CMK (cell line): ENCODE results near the gene ADAMTSL1.

Experiments used
- DNase-seq: peaks from one replicate; pipeline ENCODE4 v3.0.0-alpha.2; 2010; ENCODE audit warnings: low read depth

The ADAMTSL1 gene

DNA sequence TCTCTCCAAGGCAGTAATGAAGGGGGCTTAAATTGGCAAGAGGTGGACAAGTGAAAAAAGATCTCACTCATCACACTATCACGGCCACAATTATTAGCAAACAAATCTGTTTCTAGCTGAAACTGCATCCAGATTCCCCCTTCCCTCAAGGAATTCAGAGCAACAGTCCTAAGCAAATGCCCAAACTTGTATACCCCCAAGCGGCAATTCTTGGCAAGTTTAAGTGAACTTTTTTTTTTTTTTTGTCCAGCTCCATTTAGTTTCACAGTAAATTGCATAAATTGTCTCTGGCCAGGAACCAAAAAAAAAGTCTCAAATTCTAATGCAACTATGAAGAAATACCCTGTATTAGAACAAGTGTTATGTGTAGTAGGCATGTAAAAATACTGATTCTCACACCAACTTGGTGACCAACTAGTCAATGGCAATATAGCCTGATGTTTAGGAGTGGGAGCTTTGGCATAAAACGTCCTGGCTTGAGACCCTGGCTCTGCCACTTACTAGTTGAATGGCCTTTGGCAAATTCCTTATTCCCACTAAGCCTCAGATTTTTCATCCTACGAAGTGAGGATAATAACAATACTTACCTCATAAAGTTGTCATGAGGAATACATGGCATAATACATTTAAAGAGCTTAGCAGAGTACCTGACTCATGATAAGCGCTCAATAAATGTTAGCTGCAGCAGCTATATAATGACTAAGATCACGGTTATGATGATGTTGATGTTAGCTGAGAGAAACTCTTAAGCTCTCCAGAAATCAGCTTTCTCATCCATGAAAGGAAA lies 193.2 kb downstream of the ADAMTSL1 start:
- no peak for DNase-seq

DNA sequence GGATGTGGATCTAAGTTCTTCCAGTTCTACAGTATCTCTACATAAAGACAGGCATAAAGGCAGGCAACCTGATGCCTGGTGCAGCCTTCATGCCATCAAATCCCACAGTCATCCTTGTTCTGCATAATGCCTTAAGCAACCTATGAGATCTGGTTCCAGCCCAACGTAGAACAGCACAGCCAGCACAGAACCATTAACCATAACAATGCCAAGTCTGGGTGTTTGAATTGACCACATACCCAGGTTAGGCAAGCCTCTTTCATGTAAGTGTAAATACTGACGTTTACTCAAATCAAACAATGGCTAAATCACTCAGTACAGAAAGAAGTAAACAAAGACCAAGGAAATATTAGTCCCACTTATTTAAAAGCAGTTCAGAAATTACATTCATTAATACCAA lies 195.0 kb downstream of the ADAMTSL1 start:
- no peak for DNase-seq

DNA sequence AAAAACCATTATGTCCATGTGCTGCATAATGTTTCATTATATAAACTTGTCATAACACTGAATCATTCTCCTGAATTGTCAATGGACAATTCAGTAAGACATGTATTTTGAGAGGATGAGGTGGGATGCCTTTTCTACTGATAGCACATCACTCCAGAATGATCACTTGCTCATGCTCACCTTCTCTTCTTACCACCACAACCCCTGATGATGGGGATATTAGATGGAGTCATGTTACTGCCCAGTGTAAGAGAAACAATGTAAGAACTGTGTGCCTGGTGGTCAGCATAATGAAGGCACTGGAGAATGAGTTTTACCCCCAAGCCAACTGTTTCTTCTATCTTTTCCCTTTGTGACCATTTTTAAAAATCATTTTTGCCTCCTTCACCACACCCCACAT lies 198.8 kb downstream of the ADAMTSL1 start:
- DNase-seq: no peak

DNA sequence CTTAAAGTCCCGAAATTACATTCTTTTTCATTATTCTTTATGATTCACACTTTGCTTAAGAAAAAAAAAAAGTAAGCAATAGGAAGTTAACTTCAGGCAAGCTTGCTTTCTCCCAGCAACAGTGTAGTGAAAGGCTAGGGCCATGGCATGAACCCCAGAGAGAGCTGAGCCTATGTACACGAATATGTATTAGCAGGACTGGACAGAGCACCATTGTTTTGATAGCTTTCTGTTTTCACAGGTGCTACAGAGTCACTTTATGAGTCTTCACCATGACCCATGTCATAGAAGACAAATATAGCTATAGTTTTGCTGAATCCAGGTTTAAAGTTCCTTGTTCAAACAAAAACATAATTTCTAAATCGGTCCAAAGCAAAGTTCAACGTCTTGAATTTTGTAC lies 199.2 kb downstream of the ADAMTSL1 start:
- no peak for DNase-seq

DNA sequence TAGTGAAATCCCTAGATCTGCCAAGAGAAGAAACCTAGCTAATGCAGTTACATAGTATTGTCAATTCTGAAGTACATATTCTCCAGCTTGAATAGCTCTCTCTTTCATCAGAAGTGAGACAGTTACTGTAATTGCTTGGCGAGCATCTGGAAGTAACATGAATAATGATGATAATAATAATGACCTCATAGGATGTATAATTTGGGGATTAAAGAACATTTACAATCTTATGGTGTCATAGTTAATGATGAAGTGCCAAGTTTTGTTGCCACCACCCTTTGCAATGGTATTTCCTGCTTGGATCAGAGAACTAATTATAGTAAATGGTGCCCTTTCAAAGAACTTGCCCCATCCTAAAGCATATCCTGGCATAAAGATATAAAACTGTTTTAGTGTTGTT lies 201.4 kb downstream of the ADAMTSL1 start:
- DNase-seq: no peak

DNA sequence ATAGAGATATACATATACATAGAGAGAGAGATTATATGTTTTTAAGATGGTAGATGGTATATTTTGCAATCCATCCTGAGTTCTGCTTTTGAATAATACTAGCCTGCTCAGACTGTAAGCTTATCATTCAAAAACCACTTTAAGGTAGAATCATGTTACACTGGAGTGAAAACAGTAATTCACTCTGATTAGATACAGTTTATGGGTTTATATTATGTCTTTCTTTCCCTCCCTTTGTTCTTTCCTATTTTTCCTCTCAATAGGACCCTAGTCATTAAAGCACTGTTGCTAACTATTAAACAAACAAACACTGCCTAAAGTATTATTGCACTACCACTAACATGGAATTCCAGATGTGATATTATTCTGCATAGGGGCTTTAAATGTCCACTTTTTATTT lies 202.0 kb downstream of the ADAMTSL1 start:
- DNase-seq: no peak

DNA sequence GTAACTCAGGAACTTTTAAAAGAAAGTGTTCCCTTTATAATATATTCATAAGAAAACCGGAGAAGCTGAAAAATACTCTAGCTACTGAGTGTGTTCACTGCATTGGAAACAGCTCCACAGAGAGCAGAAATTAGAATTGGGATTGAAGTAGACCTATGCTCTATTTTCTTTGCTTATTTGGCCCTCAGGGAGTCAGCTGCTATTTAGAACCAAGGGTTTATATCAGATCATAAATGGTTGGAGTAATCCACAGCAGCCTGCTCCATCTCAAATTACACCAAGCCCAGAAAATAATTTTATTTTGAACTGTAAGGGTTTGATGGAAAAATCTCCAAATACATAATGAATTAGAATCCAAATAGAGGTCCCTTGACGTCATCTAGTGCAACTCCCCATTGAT lies 202.6 kb downstream of the ADAMTSL1 start:
- no peak for DNase-seq

DNA sequence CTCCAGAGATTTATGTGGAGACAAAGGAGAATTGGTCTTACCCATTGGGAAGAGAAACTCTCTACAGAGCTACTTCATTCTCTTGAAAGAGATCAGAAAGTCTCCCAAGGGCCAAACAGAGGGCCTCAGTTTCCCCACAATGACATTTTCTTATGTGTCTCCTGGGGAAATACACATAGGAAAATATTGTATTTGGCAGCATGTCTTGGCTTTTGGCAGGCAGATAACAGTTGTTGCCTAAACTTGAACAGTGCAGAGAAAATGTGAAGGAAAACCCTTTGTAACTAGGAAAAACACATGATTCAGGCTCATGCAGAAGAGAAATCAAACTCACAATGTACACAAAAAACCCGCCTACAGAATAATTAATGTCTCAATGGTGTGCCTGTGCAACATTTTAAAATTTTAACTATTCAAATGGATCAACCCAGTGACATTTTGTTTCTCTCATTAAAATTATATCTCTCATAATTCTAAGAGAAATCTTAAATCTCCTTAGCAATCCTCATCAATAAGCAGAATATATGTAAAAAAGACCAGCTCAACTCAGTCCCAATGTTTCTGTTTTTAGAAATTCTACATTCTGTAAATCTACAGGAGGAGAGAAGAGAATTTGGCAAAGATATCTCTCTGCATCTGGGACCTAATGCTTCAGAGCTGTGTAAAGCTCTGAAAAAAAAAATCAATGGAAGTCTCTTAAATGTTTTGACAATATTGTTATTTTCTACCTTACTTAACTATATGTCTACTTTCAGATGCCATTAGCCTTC lies 205.1 kb downstream of the ADAMTSL1 start:
- DNase-seq: no peak

DNA sequence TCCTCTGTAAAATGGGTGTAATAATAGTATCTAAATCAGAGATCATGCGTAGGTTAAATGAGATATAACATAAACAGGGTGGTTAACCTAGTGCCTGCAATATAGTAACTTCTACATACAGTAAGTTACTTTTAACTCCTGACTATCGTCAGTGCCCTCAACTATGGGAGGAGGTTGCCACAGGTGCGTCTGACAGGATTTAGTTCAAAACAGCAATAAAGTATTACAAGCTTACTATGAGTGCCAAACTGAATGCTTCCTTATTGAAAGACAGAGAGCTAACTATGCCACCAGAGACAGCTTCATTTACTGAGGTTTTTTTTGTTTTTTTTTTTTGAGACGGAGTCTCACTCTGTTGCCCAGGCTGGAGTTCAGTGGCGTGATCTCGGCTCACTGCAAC lies 209.0 kb downstream of the ADAMTSL1 start:
- no peak for DNase-seq

DNA sequence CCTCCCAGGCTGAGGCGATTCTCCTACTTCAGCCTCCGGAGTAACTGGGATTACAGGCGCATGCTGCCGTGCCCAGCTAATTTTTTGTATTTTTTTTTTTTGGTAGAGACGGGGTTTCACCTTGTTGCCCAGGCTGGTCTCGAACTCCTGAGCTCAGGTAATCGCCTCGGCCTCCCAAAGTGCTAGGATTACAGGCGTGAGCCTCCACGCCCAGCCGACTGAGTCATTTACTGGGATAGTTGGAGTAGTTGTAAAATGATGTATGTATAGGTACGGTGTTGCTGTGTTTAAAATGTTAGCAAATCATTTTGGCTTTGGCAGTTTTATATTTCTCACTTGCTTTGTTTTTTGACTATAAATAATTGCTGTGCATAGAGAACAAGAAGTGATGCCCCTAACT lies 209.4 kb downstream of the ADAMTSL1 start:
- no peak for DNase-seq

DNA sequence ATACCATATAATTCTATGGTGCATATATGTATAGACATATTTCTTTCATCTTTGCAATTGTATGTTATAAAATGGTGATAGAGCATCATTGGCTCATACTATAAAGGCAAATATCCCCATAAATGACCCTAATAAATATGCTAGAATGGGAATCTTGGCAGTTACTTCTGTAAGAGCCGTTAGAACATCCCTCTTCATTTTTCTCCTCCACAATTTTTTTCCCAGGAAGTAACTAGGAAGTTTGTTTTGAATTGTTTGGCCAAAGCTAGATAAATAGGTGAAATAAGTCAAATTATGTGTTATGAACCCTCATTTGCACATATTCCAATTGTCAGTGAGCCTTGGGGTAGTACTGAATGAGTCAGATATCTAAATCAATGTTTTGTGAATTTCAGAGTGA lies 209.9 kb downstream of the ADAMTSL1 start:
- no peak for DNase-seq

DNA sequence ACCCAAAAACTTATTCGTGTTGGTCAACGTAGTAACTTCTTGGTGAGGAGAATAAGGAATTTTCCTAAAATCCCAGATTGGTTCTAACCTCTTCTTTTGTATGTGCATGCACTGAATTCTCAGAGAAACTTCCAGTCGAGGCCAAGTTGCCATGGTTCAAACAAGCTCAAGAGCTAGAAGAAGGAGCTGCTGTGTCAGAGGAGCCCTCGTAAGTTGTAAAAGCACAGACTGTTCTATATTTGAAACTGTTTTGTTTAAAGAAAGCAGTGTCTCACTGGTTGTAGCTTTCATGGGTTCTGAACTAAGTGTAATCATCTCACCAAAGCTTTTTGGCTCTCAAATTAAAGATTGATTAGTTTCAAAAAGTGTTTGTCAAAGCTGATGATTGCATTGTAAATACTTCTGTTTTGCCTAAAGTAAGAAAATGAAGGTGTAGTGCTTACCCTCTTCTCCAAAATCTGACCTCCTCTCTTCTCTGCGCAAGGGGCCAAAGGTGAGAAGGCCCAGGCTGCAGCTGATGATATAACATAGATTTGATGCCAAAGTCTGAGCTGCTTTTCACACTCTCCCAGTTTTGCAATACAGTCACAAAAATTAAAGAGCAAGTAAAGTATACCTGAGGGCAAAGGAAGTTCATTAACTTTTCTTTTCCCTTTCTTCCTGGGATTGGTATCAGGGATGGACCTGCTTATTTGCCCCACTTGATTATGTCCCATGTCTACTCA lies 210.8 kb downstream of the ADAMTSL1 start:
- no peak for DNase-seq

DNA sequence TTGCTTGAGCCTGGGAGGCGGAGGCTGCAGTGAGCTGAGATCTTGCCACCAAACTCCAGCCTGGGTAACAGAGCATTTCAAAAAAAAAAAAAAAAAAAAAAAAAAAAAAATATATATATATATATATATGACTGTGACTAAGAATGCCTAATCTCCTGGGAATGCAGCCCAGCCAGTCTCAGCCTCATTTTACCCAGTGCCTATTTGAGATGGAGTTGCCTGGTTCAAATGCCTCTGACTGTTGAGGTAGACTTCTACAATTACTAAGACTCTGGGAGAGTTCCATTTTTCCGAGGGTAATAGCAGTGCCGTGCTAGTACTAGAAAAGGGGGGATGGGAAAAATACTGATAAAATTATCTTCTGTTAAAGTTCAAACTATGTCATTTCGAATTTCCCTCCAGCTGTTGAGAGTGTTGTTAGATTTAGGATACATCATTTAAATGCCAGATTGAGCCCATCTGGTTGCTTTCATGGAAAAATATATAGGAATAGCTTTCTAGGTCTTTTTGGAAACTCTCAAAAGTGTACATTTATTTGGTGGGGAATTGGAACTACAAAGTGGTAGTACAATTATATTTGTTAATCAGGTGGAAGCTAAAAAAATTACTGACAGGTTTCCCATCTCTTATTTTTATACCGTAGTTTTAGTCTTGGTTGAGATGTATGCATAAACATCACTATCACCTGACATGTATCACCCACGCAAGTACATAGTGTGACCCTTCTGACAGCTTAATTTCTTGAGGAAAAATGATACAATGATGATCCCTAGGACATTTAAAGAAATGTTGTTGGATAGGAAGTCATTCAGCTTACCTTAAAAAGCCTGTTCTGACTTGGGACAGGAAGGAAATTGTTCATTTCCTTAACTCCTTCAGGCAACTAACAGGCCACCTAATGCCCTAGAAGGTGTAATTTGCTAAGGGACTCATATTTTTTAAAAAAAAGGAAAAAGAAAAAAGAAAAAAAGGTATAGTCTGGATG lies 214.9 kb downstream of the ADAMTSL1 start:
- no peak for DNase-seq

DNA sequence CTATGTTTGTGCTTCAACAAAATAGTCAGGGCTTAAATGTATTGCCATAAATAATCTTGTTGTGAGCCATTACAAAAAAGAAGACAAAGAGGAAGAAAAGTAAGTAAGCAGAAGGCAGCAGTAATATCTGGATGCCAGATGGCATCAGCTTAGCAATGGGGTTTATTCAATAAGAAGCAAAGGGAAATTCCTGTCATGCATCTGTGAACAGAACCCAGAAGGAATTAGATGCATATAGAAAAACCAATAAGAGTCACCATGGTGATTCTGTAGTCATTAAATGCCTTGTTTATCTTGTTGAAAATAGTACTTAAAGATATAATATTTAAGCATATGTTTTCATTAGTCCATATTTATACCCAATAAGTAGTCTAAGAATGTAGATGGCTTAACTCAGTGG lies 216.0 kb downstream of the ADAMTSL1 start:
- no peak for DNase-seq

DNA sequence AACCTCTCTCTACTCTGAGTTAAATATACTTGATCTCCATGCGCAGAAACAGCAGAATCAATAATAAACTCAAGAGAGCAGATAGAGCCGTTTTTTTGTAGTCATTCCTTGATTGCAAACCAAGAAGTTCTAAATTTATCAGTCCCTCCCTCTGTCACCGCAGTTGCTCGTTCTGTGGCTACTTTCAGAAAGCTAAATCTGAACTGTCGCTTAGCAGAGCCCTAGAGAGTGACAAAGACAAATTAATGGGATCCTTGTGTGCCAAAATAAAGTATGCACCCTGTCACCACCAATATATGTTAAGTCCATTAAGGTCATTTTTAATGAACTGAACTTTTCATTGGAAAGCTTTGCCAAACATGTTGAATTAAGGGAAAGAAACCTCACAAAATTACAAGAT lies 218.3 kb downstream of the ADAMTSL1 start:
- no peak for DNase-seq

DNA sequence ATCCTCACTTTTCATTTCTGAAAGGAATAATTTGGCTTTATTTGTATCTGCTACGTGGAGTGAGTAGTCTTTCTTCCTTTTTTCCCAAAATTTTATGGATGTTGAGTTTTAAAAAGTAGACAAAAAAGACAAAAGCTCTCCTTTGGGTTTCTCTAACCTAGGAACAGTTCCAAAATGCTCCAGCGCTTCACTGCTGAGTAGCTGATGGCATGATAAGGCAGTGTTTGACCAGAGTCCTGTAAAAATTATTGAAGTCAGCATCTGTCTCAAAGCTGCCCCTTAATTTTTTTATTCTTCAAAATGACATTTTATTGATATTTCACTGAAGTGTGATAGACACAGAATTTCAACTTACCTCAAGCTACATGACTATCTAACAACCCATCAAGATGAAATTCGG lies 219.0 kb downstream of the ADAMTSL1 start:
- no peak for DNase-seq

DNA sequence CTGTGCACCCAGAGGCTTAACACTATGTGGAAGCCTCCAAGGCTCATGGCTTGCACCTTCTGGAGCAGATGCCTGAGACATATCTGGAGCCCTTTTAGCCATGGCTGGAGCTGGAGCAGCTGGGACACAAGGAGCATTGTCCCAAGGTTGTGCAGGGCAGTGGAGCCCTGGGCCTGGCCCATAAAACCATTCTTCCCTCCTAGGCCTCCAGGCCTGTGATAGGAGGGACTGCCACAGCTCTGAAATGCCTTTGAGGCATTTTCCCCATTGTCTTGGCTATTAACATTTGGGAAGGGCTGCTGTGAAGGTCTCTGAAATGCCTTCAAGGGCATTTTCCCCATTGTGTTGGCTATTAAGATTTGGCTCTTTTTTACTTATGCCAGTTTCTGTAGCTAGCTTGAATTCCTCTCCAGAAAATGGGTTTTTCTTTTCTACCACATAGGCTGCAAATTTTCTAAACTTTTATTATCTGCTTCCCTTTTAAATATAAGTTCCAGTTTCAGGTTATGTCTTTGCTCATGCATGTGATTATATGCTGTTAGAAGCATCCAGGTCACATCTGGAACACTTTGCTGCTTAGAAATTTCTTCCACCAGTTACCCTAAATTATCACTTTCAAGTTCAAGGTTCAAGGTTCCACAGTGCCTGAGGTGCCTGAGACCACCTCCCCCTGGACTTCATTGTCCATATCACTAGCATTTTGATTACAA lies 221.2 kb downstream of the ADAMTSL1 start:
- DNase-seq: no peak

DNA sequence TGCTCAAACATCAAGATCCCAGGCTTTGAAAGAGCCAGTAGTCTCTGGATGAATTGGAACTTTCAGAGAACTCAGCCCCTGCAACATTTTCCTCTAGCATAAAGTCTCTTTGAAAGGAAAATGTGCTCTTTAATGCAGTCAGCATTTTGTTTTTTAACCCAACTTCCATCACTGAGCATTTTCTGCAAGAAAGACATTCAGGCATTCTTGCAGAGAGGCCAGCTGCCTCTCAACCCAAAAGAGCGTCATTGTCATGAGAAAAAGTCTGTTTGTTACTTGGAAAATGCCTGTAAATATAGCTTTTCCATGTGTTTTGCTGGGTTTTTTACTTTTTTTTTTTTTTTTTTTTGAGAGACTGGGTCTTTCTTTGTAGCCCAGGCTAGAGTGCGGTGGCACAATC lies 225.0 kb downstream of the ADAMTSL1 start:
- no peak for DNase-seq

DNA sequence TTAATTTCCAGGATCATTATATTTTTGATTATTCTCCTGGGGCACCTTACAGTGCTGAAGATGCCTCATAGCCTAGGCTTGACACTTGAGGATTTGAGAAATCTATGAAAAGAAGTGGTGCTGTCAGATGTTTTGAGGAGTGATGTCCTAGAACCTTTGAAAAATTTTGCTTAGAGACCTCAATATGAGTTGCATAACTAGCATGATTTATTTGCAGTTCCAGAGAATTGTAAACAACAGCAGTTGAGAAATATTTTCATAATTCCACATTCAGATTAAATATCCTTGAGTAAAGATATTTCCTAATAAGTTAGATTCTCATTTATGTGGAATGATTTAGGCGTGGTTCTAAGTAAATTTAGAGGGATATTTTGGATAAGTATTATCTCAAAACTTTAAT lies 225.8 kb downstream of the ADAMTSL1 start:
- DNase-seq: no peak

DNA sequence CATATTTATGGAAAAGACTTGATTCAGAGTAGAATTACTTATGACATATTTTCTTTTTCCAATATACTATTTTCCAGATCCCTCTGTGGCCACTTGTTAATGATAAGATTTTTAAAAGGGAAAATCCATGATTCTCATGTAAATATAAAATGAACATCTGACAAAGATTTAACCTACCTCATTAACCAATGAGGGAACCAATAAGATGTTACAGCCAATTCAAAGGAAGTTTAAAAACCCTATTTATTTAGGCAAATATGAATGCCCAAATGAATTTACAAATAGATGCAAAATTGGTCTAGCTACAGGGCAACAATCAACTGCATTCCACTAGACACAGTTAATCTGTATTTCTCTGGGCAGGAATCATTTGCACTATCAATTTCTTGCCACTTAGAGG lies 226.8 kb downstream of the ADAMTSL1 start:
- no peak for DNase-seq
